K562 (cell line): ENCODE results near the gene TRIM38. TPM values are rescaled to one million over a fixed set of nuclear protein-coding genes. Genes with fewer than 3 reads are reported as not detected.

ENCODE experiments used
- HNRNPUL1 ChIP-seq: fragments of 200-400 bp; formaldehyde crosslinking; IDR thresholded peaks from 2 replicates; pipeline ENCODE4 v1.6.1; 2017; ENCODE audit warnings: low read length
- KLF10 ChIP-seq: fragments of 250-450 bp; sonication (Bioruptor Pico); IDR thresholded peaks from 2 replicates; pipeline ENCODE4 v1.6.1; 2021; ENCODE audit warnings: matching md5 sums
- NFYB ChIP-seq: IDR thresholded peaks from 2 replicates; pipeline ENCODE4 v1.6.1; 2011; ENCODE audit warnings: mild to moderate bottlenecking, moderate library complexity; ENCODE audit not compliant: insufficient read length; ENCODE audit errors: extremely low read depth
- PHF8 ChIP-seq: fragments of 200-600 bp; sonication (generic); IDR thresholded peaks from 2 replicates; pipeline ENCODE4 v1.6.1; 2012; ENCODE audit warnings: mixed run types, mild to moderate bottlenecking, inconsistent platforms, low read length, moderate library complexity, borderline replicate concordance
- TCF3 ChIP-seq: sonication (generic); formaldehyde crosslinking; IDR thresholded peaks from 2 replicates; pipeline ENCODE4 v1.4.0; 2020; ENCODE audit warnings: mild to moderate bottlenecking, missing genetic modification reagents
- TEAD4 ChIP-seq, 2 experiments: sonication (generic) in 1 of 2; formaldehyde crosslinking in 1 of 2; IDR thresholded peaks; 2 replicates each; pipeline versions ENCODE4 v1.6.1 to v1.8.0; 2012 to 2022; ENCODE audit warnings: borderline replicate concordance in 1 of 2, inconsistent platforms in 1 of 2, low read length in 1 of 2, mild to moderate bottlenecking in 1 of 2, missing genetic modification reagents in 1 of 2
- ZNF561 ChIP-seq: fragments of 450-650 bp; formaldehyde crosslinking; conservative IDR thresholded peaks from 2 replicates; pipeline ENCODE4 v1.4.0; 2020; ENCODE audit warnings: mild to moderate bottlenecking, moderate library complexity
- polyA plus RNA-seq, 8 experiments: library from polyadenylated mRNA; depleted of rRNA in 4 of 8; stranded (reverse) in 5 of 8; unstranded in 3 of 8; fragments of >200 nt; fragmentation: Nextera tagmentation in 2 of 8; fragmentation: Illumina TruSeq in 1 of 8; extraction: Ambion mirVana in 2 of 8; extraction: Trizol in 1 of 8; gene quantifications; 2 replicates each; pipeline versions ENCODE4 v1.2.1 to v1.2.3, GENCODE V29; 2011 to 2014; ENCODE audit warnings: inconsistent platforms in 1 of 8, missing spikeins in 1 of 8
- total RNA-seq, 7 experiments: library from RNA; depleted of rRNA in 6 of 7; stranded (reverse); fragments of >200 nt in 6 of 7; fragmentation: Illumina TruSeq in 2 of 7; extraction: Trizol in 2 of 7; gene quantifications; 2 replicates each; pipeline versions ENCODE4 v1.2.1 to v1.2.3, GENCODE V29; 2011 to 2021; ENCODE audit warnings: low replicate concordance in 1 of 7
- TF ChIP-seq, protein P1 (sequence below): IDR thresholded peaks from 3 replicates; pipeline ENCODE4 v1.6.1; 2011; ENCODE audit warnings: borderline replicate concordance, mild to moderate bottlenecking, moderate library complexity; ENCODE audit not compliant: insufficient read length; ENCODE audit errors: extremely low read depth
- TF ChIP-seq, protein P2 (sequence below): fragments of 450-650 bp; IDR thresholded peaks from 2 replicates; pipeline ENCODE4 v1.6.1; 2014; ENCODE audit warnings: low read depth, mild to moderate bottlenecking, moderate library complexity, borderline replicate concordance
- TF ChIP-seq, protein P3 (sequence below): IDR thresholded peaks from 2 replicates; pipeline ENCODE4 v1.6.1; 2011; ENCODE audit warnings: borderline replicate concordance, low read depth, mild to moderate bottlenecking, moderate library complexity, low read length; ENCODE audit not compliant: insufficient read depth, poor library complexity, severe bottlenecking
- TF ChIP-seq, protein P4 (sequence below): fragments of 250-450 bp; sonication (Bioruptor Pico); IDR thresholded peaks from 2 replicates; pipeline ENCODE4 v1.4.0; 2020; ENCODE audit warnings: mild to moderate bottlenecking, moderate library complexity

The TRIM38 gene
- total and polyA plus RNA-seq, 9 of the 15 experiments (the other 6 are each of a cell fraction or from before 2014, with no cell fraction given): 1.7 to 6.7 (median 6.3) TPM

DNA sequence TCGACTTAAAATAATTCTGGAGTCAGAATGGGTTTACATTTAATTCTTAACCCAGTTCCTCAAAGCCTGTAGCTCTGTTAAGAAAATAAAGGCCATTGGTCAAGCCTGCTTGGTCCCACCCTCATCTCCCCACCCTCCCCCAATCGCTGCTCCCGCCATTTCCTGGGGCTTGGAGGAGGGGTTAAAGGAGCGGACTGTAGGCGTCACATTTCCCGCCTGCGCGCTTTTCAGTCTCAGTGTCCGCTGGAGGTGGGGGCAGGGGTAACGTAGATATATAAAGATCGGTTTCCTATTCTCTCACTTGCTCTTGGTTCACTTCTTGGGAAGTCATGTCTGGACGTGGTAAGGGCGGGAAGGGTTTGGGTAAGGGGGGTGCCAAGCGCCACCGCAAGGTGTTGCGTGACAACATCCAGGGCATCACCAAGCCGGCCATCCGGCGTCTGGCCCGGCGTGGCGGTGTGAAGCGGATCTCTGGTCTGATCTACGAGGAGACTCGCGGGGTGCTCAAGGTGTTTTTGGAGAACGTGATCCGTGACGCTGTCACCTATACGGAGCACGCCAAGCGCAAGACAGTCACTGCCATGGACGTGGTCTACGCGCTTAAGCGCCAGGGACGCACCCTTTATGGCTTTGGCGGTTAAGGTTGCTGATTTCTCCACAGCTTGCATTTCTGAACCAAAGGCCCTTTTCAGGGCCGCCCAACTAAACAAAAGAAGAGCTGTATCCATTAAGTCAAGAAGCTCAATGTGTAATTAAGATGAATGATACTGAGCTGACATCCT, 58.9 kb downstream of the TRIM38 start (continued):
- TF ChIP-seq, protein P1, sequence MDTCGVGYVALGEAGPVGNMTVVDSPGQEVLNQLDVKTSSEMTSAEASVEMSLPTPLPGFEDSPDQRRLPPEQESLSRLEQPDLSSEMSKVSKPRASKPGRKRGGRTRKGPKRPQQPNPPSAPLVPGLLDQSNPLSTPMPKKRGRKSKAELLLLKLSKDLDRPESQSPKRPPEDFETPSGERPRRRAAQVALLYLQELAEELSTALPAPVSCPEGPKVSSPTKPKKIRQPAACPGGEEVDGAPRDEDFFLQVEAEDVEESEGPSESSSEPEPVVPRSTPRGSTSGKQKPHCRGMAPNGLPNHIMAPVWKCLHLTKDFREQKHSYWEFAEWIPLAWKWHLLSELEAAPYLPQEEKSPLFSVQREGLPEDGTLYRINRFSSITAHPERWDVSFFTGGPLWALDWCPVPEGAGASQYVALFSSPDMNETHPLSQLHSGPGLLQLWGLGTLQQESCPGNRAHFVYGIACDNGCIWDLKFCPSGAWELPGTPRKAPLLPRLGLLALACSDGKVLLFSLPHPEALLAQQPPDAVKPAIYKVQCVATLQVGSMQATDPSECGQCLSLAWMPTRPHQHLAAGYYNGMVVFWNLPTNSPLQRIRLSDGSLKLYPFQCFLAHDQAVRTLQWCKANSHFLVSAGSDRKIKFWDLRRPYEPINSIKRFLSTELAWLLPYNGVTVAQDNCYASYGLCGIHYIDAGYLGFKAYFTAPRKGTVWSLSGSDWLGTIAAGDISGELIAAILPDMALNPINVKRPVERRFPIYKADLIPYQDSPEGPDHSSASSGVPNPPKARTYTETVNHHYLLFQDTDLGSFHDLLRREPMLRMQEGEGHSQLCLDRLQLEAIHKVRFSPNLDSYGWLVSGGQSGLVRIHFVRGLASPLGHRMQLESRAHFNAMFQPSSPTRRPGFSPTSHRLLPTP: no peak
- TF ChIP-seq ZNF561 (CRISPR knock-in tag): no peak
- TF ChIP-seq, protein P2, sequence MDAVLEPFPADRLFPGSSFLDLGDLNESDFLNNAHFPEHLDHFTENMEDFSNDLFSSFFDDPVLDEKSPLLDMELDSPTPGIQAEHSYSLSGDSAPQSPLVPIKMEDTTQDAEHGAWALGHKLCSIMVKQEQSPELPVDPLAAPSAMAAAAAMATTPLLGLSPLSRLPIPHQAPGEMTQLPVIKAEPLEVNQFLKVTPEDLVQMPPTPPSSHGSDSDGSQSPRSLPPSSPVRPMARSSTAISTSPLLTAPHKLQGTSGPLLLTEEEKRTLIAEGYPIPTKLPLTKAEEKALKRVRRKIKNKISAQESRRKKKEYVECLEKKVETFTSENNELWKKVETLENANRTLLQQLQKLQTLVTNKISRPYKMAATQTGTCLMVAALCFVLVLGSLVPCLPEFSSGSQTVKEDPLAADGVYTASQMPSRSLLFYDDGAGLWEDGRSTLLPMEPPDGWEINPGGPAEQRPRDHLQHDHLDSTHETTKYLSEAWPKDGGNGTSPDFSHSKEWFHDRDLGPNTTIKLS: peak; percentile 39; the same call in 1 of the 2 replicates
- no peak for TF ChIP-seq TCF3 (CRISPR knock-in tag)
- no peak for TF ChIP-seq KLF10 (CRISPR knock-in tag)
- TF ChIP-seq, protein P3, sequence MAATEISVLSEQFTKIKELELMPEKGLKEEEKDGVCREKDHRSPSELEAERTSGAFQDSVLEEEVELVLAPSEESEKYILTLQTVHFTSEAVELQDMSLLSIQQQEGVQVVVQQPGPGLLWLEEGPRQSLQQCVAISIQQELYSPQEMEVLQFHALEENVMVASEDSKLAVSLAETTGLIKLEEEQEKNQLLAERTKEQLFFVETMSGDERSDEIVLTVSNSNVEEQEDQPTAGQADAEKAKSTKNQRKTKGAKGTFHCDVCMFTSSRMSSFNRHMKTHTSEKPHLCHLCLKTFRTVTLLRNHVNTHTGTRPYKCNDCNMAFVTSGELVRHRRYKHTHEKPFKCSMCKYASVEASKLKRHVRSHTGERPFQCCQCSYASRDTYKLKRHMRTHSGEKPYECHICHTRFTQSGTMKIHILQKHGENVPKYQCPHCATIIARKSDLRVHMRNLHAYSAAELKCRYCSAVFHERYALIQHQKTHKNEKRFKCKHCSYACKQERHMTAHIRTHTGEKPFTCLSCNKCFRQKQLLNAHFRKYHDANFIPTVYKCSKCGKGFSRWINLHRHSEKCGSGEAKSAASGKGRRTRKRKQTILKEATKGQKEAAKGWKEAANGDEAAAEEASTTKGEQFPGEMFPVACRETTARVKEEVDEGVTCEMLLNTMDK: no peak
- no peak for TF ChIP-seq TEAD4 (IDR thresholded peaks at IDR 0.05; ENCODE audit: low read length)
- TF ChIP-seq TEAD4 (CRISPR knock-in tag; IDR thresholded peaks at IDR 0.05; ENCODE audit: borderline replicate concordance): 0 out of 2 replicates have a peak, but pooled peaks have one; percentile 18
- no peak for TF ChIP-seq NFYB
- no peak for TF ChIP-seq HNRNPUL1
- peak; percentile 66; the same call in 1 of the 2 replicates for TF ChIP-seq PHF8
- TF ChIP-seq, protein P4, sequence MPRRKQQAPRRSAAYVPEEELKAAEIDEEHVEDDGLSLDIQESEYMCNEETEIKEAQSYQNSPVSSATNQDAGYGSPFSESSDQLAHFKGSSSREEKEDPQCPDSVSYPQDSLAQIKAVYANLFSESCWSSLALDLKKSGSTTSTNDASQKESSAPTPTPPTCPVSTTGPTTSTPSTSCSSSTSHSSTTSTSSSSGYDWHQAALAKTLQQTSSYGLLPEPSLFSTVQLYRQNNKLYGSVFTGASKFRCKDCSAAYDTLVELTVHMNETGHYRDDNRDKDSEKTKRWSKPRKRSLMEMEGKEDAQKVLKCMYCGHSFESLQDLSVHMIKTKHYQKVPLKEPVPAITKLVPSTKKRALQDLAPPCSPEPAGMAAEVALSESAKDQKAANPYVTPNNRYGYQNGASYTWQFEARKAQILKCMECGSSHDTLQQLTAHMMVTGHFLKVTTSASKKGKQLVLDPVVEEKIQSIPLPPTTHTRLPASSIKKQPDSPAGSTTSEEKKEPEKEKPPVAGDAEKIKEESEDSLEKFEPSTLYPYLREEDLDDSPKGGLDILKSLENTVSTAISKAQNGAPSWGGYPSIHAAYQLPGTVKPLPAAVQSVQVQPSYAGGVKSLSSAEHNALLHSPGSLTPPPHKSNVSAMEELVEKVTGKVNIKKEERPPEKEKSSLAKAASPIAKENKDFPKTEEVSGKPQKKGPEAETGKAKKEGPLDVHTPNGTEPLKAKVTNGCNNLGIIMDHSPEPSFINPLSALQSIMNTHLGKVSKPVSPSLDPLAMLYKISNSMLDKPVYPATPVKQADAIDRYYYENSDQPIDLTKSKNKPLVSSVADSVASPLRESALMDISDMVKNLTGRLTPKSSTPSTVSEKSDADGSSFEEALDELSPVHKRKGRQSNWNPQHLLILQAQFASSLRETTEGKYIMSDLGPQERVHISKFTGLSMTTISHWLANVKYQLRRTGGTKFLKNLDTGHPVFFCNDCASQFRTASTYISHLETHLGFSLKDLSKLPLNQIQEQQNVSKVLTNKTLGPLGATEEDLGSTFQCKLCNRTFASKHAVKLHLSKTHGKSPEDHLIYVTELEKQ: no peak
